GM08714 (cell line): ENCODE results near the gene NKX2-1.
A peak's percentile ranks its signal among the peaks of the same experiment; 100 is the strongest.

Experiments
- H3K4me3 ChIP-seq: fragments of 200-500 bp; sonication (Bioruptor generic); 2 replicates; pipeline ENCODE4 v1.5.1; 2014; ENCODE audit warnings: mild to moderate bottlenecking, low read length, inconsistent platforms
- ZNF274 ChIP-seq: IDR thresholded peaks from 2 replicates; pipeline ENCODE4 v1.6.1; 2012; ENCODE audit warnings: mild to moderate bottlenecking, low read depth, low read length

NKX2-1 gene

GRCh38 chr14:36522347-36522971, 2.4 kb upstream of the NKX2-1 start:
- no peak for TF ChIP-seq ZNF274
- H3K4me3 ChIP-seq = no peak overlapping the region

GRCh38 chr14:36521598-36522345, 1.7 kb upstream of the NKX2-1 start:
- TF ChIP-seq ZNF274 = no peak
- H3K4me3 ChIP-seq = no peak overlapping the region

- TF ChIP-seq ZNF274 = no peak
- H3K4me3 ChIP-seq = no peak overlapping the region; the same call in 1 of the 2 replicates
Measured at GRCh38 chr14:36520601-36521525, 831 bp upstream of the NKX2-1 start.

- peak overlapping the region; percentile 17 for H3K4me3 ChIP-seq
- TF ChIP-seq ZNF274 = no peak
Measured at GRCh38 chr14:36518586-36519430, 1.2 kb downstream of the NKX2-1 start.

GRCh38 chr14:36518031-36518585, 1.9 kb downstream of the NKX2-1 start:
- H3K4me3 ChIP-seq = no peak overlapping the region
- no peak for TF ChIP-seq ZNF274

GRCh38 chr14:36517242-36518030, 2.6 kb downstream of the NKX2-1 start:
- H3K4me3 ChIP-seq = no peak overlapping the region
- no peak for TF ChIP-seq ZNF274

- no peak for TF ChIP-seq ZNF274
- no peak overlapping the region for H3K4me3 ChIP-seq
Measured at GRCh38 chr14:36516719-36517241, 3.3 kb downstream of the NKX2-1 start.

GRCh38 chr14:36515896-36516718, 3.9 kb downstream of the NKX2-1 start:
- no peak for TF ChIP-seq ZNF274
- no peak overlapping the region for H3K4me3 ChIP-seq

- no peak for TF ChIP-seq ZNF274
- H3K4me3 ChIP-seq = no peak overlapping the region
Measured at GRCh38 chr14:36515105-36515593, 4.9 kb downstream of the NKX2-1 start.

- no peak overlapping the region for H3K4me3 ChIP-seq
Measured at GRCh38 chr14:36514278-36515104, 5.5 kb downstream of the NKX2-1 start.

More at GRCh38 chr14:36514278-36515104, 5.5 kb downstream of the NKX2-1 start:
- TF ChIP-seq ZNF274 = no peak
